Measurements from ENCODE around the gene AGAP3. TPM values are rescaled to one million over a fixed set of nuclear protein-coding genes. Genes with fewer than 3 reads are reported as not detected.

Gene AGAP3
- total RNA-seq, 2 donors from 2014 or later, result 80.3 to 112 TPM

DNA sequence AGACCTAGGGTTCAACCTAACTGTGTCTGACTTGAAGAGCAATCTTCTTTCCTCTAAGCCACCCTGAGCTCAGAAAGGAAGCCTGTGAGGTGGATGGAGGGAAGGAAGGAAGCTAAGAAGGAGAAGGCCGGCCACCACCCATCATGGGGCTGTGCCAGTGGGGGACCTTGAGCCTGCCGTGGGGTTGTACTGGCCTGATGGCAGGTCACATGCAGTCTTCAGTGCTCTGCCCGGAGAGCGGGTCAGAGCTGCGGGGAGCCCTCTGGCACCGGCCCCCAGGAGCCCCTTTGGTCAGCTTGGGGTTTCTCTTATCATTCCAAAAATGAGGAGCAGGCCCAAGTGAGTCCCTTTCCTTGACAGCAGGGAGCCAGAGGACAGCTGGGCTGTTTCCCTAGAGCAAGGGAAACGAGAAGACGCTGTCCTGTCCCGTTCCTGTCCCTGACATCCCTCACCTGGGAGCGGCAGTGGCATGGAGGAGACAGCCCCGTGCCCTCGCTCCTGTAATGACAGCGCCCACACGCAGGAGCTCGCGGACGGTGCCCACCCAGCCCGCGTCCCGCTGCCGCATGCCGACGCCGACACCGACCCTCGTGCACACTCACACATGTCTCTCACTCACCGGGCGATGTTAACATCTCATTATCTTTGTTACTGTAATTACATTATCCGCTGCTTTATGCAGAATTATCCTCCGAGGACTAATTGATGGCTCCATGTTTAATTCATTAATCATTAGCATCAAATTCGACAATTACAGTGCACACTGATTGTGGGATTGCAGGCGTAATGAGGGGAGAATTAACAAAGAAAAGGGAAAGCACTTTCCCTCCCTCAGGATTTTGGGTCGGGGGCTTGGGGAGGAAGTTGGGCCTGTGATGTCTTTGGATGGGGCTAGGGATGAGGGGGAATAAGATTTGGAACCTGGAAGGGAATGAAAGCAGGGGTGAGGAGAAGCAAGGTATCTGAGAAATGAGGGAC, 49.9 kb downstream of the AGAP3 start:
- H3K9me3 ChIP-seq, result no peaks in the 10 kb centered on the region
- no peak for TF ChIP-seq CTCF (IDR thresholded peaks at IDR 0.05)
- TF ChIP-seq POLR2AphosphoS5 (IDR thresholded peaks at IDR 0.05), result no peak
- TF ChIP-seq POLR2A (IDR thresholded peaks at IDR 0.05), result no peak
- H3K4me1 ChIP-seq (replicated peaks), result no peaks in the 10 kb centered on the region
- no peak overlapping the region for H3K27ac ChIP-seq
- peaks cover 21 to 44% of the 10 kb centered on the region in 2 donors for H3K36me3 ChIP-seq
- 87% methylated on average over 32 of the region's 33 CpGs for WGBS
- intact Hi-C loops (cut with DNase I), result no loop called here
- DNase-seq (ENCODE audit: low spot score), result no peak
- H3K4me3 ChIP-seq, result no peak overlapping the region
- H3K27me3 ChIP-seq (replicated peaks; ENCODE audit: insufficient read depth), result no peaks in the 10 kb centered on the region

DNA sequence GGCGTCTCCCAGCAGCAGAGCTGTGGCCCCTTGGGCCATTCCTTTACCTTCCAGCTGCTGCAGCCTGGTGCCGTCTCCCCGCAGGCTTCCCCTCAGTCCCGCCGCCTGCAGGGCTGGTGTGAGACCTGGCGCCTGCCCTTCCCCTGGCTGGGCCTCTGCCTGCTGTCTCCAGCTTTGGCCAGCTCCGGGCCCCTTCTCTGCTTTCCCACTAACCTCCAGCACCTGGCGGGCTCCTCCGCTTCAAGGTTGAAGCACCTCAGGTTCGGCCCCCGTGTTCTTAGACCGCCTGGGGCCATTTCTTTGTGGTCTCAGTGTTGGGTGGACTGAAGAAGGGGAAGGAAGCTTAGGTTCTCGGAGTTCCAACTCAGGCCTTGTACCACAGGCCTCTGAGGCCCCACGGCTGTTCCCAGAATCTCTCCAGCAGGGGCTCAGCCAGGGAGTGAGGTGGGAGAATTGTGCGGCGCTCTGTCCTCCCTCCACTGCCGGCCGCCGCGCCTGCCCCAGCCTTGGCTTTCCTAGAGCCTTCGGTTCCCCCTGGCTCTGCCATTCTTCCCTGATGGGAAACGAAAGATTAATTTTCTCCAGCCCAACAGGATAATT, 50.9 kb downstream of the AGAP3 start:
- H3K36me3 ChIP-seq, result peaks cover 21 to 44% of the 10 kb centered on the region in 2 donors
- no peak for DNase-seq (ENCODE audit: low spot score)

DNA sequence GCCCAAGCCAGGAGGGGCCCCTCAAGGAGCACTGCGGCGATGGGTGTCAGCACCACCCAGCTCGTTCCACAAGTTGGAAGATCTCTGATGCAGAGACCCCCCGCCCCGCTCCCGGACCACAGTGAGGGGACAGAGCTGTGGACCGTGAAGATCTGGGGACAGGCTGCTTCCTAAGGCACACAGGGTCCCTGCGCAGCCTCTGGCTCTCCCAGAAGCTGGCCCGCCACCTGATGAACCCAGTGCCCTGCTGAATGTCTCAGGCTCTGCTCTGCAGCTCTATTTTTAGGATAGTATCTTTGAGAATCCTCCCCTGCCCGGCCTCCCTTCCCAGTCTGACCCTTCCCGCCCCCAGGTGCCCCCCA, 51.5 kb downstream of the AGAP3 start:
- Histone ChIP-seq H3K27me3 (replicated peaks; ENCODE audit: insufficient read depth) (no peaks in the 10 kb centered on the region), H3K4me3 (no peak overlapping the region), H3K4me1 (replicated peaks) (no peaks in the 10 kb centered on the region), H3K27ac (no peak overlapping the region), H3K9me3 (no peaks in the 10 kb centered on the region), H3K36me3 (peaks cover 16 to 42% of the 10 kb centered on the region in 2 donors)
- intact Hi-C loops (cut with DNase I), result no loop called here
- DNase-seq (ENCODE audit: low spot score), result no peak
- 89% methylated on average over 11 of the region's 11 CpGs for WGBS
- TF ChIP-seq POLR2A (IDR thresholded peaks at IDR 0.05) (no peak), CTCF (IDR thresholded peaks at IDR 0.05) (no peak), POLR2AphosphoS5 (IDR thresholded peaks at IDR 0.05) (no peak)

More for the DNA sequence above, 50.9 kb downstream of the AGAP3 start:
- intact Hi-C loops (cut with DNase I), result no loop called here
- no peaks in the 10 kb centered on the region for H3K27me3 ChIP-seq (replicated peaks; ENCODE audit: insufficient read depth)
- 82% methylated on average over 22 of the region's 22 CpGs for WGBS
- no peak overlapping the region for H3K4me3 ChIP-seq
- TF ChIP-seq CTCF (IDR thresholded peaks at IDR 0.05), result no peak
- no peak for TF ChIP-seq POLR2A (IDR thresholded peaks at IDR 0.05)
- no peak for TF ChIP-seq POLR2AphosphoS5 (IDR thresholded peaks at IDR 0.05)
- no peaks in the 10 kb centered on the region for H3K4me1 ChIP-seq (replicated peaks)
- no peaks in the 10 kb centered on the region for H3K9me3 ChIP-seq
- no peak overlapping the region for H3K27ac ChIP-seq

- intact Hi-C loops (cut with DNase I), result no loop called here
Measured at GRCh38 chr7:151138153-151138851, 52.0 kb downstream of the AGAP3 start.

More at GRCh38 chr7:151138153-151138851, 52.0 kb downstream of the AGAP3 start:
- no peaks in the 10 kb centered on the region for H3K9me3 ChIP-seq
- H3K27ac ChIP-seq, result no peak overlapping the region
- H3K36me3 ChIP-seq, result peaks cover 12 to 42% of the 10 kb centered on the region in 2 donors
- DNase-seq (ENCODE audit: low spot score), result no peak
- H3K4me1 ChIP-seq (replicated peaks), result no peaks in the 10 kb centered on the region
- H3K27me3 ChIP-seq (replicated peaks; ENCODE audit: insufficient read depth), result no peaks in the 10 kb centered on the region
- TF ChIP-seq POLR2AphosphoS5 (IDR thresholded peaks at IDR 0.05) (no peak), POLR2A (IDR thresholded peaks at IDR 0.05) (no peak), CTCF (IDR thresholded peaks at IDR 0.05) (no peak)
- no peak overlapping the region for H3K4me3 ChIP-seq
- WGBS, result 71% methylated on average over 27 of the region's 30 CpGs

All from prostate gland (tissue), 2 donors.